PC-9 (cell line): Measurements from ENCODE around the gene SIK3.

Source experiments
- EZH2 ChIP-seq: fragments of 200-600 bp; sonication (generic); IDR thresholded peaks from 2 replicates; pipeline ENCODE4 v1.8.0; 2017; ENCODE audit warnings: antibody characterized with exemption, low read depth
- TF ChIP-seq, protein P1 (sequence below): fragments of 200-600 bp; sonication (generic); conservative IDR thresholded peaks from 2 replicates; pipeline ENCODE4 v1.6.1; 2017; ENCODE audit warnings: mixed run types, antibody characterized with exemption, mild to moderate bottlenecking, moderate library complexity

DNA sequence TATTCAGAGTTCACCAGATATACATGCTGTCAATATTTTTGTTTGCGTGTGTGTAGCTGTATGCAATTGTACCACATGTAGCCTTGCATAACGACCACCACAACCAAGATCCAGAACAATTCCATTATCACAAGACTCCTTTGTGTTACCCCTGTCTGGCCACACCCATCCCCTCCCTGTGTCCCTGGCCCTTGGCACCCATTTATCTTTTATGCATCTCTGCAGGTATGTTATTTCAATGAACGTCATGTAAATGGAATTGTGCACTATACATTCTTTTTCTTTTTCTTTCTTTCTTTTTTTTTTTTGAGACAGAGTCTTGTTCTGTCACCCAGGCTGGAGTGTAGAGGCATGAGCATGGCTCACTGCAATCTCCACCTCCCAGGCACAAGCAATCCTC, 36.2 kb upstream of the SIK3 start:
- TF ChIP-seq EZH2: no peak
- TF ChIP-seq, protein P1, sequence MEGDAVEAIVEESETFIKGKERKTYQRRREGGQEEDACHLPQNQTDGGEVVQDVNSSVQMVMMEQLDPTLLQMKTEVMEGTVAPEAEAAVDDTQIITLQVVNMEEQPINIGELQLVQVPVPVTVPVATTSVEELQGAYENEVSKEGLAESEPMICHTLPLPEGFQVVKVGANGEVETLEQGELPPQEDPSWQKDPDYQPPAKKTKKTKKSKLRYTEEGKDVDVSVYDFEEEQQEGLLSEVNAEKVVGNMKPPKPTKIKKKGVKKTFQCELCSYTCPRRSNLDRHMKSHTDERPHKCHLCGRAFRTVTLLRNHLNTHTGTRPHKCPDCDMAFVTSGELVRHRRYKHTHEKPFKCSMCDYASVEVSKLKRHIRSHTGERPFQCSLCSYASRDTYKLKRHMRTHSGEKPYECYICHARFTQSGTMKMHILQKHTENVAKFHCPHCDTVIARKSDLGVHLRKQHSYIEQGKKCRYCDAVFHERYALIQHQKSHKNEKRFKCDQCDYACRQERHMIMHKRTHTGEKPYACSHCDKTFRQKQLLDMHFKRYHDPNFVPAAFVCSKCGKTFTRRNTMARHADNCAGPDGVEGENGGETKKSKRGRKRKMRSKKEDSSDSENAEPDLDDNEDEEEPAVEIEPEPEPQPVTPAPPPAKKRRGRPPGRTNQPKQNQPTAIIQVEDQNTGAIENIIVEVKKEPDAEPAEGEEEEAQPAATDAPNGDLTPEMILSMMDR: no peak
